GM18526 (cell line): ENCODE results near the gene MEIKIN.

ENCODE experiments used
- POLR2A ChIP-seq: IDR thresholded peaks from 3 replicates; pipeline ENCODE4 v1.6.1; 2011; ENCODE audit not compliant: insufficient read length; ENCODE audit errors: extremely low read depth

MEIKIN gene

DNA sequence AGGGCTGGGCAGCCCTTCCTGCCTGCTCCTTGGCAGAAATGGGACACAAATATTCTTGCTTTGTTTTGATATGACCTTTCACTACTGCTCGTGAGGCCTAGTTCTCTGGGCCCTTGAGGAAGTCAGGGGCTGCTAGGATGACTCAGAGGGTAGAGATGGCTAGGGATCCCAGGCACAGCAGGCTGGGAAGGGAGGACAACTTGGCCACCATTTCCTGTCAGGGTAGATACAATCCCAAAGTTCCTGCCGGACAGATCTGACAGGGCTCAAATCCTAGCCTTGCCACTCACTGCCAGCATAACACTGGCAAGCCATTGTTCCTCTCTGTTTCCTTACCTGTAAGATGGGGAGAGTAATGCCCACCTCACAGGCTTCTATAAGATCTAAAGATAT is 31.7 kb upstream of the MEIKIN start:
- no peak for TF ChIP-seq POLR2A

DNA sequence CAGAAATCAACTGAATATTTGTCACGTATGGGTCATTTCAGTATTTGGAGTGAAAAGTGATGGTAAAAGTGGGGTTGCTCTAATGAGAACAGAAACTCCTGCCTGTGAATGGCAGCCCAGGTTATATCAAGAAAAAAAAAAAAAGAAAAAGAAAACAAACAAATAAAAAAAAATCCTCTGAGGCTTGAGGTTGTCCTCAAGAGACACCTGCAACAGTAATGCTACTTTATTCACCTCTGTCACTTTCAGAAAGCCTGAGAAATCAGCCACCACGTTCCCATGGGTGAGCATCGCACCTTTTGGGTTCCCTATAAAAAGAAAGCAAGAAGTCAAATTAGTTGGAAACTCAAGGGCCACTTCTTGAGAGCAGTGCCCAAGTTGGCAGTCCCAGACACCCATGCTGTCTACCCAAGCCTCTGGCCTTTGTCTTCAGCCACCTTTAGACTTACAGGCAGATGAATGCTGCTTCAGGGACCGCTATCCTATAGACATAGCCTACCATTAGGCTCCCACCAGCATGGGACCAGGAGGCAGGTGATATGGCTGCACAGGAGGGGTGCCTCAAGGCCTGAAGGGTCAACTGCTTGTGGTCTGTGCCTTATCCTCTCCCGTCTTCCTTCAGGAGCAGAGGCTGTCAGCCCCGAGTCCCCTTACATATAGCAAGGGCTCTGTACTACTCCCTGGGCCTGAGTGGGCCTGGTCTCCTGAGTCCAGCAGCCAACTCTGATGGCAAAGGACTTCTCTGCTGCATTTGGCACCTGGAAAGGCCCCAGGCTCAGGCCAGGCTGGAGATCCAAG is 31.1 kb upstream of the MEIKIN start:
- no peak for TF ChIP-seq POLR2A

DNA sequence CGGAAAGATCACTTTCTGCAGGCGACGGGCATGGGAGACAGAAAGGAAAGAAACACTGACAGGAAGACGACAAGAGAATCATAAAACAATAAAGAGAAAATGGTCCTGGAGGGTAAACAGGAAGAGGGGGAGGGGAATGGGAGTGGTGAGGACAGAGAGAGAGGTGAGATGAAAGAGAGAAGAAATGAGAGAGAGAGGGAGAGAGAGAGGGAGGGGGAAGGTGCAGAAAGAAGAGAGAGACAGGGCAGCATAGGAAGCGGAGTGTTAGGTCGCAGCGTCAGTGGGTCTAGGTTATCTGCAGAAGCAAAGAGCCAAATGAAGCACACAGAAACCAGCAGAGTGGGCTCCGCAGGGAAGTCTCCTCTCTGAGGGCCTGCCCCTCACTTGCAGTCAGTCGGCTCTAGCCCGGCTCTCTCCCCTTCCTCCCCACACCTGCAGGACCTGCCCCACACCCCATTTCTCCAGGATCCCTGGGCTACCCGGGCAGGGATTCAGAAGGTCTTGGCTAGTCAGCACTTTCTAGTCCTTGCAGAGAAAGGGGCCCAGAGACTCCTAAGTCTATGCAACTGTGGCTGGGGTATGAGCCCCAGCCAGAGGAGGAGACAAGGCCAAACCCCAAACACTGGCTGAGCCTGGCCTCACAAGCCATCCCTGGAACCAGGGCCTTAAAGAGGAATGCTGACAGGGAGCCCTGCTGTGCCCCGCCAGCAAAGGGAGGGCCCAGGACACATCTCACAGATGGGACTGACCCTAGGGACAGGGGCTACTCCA is 29.7 kb upstream of the MEIKIN start:
- no peak for TF ChIP-seq POLR2A

DNA sequence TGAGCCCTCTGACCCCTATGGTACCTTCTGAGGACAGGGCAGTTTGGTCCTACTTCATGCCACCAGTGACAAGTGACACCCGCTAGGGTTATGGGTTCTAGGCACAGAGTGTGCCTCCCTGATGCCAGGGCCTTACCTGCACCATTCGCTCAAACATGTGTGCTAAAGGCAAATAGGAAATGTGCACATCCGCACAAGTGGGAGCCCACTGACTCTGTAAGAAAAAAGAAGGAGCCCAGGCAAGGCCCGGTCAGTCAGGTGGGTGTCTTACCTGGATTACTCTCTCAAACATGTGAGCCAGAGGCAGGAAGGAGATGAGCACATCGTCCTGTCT is 29.1 kb upstream of the MEIKIN start:
- TF ChIP-seq POLR2A = no peak

DNA sequence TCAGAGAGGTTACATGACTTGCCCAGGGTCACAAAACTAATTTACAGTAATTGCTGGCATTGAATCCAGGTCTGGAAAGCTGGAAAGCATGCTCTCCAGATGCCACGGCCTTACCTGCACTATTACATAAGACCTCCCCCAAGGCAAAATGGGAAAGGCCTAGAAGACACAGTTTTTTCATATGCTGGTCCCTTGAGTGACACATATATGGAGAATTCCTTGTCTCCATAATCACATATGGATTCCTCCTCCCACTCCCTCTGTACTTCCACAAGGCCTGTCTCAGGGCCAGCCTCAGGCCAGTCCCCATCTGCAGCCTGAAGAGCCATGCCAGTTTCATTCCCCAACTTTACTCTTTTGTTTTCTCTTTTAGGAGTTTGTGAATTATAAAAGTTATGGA is 28.6 kb upstream of the MEIKIN start:
- no peak for TF ChIP-seq POLR2A

DNA sequence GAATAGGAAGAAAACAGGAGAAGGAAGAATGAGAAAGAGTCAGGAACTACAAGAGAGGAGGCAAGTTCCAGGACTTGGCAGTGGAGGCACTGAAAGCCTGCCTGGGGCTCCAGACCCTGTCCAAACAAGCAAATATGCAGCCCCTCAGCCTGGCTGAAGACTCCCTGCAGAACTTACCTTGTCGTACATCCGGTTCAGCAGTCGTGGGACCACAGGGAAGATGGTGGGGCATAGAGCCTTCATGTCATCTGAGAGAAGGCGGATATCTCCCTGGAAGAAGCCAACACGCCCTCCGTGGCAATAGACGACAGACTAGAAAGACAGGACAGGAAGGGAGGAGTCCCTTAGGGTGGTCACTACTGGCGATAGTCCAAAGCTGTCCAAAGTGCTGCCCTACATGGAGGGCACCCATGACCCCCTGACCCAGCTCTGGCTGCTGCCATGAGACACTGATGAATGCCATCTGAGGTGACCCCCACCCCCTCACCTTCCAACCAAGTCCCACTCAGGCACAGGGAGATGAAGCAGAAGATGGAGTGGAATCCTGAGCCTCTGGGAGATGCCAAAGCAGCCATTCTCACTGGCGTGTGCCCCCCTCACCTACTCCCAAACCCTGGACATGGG is 27.7 kb upstream of the MEIKIN start:
- no peak for TF ChIP-seq POLR2A

DNA sequence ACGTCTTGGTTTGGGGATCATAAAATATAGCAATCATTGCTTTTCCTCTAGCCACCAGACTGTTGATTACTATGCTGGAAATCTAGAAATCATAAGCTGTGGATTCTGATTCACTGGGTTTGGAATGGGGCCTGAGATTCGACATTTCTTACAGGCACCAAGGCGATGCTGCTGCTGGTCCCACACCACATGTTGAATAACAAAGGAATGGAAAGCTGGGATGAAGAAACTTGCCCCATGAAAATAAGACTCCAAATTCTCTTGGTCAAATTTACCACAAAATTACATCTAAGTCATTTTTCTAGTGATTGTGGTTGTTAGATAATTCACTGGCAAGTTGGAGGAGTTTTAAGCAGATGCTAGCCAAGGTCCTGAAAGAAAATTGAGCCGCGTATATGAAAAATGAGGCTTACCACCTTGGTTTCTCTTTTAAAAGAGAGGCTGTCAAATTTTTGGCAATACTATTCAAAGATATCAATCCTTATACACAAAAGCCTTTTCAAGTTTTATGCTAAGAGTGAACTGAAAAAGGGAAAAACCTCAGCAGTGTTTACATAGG is 23.0 kb upstream of the MEIKIN start:
- TF ChIP-seq POLR2A = no peak

DNA sequence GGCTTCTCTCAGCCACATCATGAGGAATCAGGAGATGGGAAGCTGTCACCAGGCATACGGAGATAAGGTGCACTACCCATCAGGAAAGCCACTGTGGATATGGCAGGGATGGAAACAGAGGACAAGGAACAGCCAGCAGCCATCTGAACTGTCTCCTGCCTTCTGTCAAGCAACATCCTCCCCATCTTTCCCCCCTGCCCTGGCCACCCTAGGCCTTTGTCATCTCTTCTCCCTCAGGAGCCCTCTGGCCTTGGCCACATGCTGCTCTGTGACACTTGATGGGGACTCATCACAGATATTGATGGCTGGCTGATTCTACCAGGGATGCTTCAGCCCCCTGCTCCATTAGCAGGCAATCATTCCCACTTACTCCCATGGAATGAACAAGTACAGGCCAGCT is 21.1 kb upstream of the MEIKIN start:
- no peak for TF ChIP-seq POLR2A

DNA sequence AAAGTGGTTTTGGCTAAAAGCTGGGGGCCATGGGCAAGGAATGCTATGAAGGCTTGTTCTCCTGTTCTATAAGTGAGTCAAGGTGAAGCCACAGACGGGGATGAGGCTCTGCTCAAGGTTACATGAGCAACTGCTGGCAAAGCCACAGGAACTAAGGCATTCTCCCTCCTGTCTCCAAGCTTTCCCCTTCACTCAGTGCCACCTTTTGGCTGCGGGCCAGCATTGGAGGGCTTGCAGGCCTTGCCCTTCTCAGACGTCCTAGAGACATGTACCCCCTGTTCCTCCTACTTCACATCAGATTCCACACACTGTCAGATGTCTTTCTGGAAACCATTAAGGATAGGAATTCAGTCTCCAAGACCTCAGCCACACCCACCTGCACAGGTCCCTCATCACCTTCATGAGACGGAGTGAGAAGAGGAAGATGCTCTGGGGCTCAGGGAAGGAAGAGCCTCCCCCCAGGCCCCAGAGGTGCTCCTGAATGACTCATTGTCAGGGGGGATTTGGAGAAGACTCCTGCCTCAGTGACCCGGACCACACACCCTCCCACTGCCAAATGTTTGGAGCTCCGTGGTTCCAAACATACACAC is 20.5 kb upstream of the MEIKIN start:
- TF ChIP-seq POLR2A = no peak

DNA sequence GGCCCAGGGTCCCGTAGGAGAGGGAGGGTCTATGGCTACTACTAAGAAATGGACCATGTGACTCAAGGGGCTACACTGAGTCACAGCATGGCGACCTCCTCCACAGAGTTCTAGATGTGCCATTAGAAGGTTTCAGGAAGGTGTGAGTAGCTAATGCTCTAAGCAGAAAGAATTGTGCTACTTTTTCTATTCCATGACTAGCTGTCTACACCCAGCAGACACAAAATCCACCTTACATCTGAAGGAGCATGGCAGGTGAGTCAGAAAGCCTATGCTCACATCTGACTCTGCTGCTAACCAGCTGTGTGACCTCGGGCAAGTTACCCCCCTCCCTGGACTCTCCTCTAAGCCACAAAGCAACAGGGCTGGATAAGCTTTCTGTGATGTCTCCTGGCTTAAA is 14.4 kb upstream of the MEIKIN start:
- no peak for TF ChIP-seq POLR2A

DNA sequence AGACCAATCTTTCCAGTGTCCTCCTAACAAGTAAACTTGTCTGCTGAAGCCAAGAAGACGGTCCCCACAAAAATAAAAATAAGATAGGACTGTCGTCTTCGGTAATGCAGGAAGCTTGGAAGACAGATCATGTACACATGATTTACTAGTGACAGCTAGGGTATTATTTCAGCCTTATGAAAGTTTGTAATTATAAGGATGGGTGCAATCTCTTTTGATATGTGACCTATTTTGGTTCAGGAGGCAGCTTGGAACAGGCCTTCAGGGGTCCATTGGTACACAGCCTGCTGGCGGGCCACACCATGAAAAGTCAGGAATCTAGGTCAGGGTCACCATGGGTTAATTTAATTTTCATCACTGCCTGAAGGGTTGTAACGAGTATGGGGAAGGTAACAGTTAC is 13.7 kb upstream of the MEIKIN start:
- TF ChIP-seq POLR2A = no peak

DNA sequence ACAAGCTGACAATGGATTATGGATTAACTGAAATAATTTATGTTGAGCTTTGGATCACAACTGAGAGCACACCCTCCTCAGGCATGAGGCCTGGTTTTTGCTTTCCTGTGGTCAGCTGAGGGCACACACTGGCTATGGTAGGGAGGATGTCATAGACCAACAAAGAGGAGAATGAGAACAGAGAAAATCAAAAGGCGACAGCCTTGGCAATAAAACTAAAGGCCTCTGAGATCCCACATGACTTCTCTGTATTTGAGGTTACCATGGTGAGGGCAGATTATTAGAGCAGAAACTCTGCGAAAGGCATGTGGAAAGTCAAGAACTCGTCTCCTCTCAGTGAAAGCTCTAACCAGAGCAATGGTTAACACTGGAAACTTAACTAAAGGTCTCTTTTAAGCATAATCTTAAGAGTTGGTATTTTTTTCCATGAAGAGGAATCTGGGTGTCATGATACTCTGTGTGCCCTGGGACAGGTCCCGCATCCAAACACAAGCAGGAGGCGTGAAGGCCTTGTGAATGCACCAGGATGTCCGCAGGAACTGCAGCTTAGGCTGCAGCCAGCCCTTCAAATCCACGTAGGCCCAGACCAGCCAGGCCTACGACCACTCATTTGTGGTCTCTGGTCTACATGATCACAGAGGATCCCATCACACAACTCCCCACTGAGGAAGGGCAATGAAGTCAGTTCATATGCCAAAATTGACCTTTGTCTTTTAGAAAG is 12.4 kb upstream of the MEIKIN start:
- no peak for TF ChIP-seq POLR2A

DNA sequence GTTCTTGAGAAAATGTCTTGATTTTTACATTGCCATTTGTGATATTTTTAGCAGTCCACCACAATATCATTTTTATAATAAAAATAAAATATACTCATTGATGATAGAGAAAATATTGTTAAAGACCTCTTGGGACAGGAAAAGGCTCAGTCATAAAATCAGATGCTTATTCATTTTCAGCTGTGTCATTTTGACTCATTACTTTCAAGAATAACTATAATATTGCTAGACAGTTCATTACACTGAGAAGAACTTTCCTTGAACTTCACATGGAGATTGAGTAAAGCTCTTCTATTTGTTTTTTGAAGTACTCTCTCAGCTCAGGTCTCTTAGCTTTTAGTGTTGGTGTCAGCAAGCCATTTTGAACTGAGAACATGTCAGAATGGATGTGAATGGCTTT is 8.5 kb upstream of the MEIKIN start:
- TF ChIP-seq POLR2A = no peak

DNA sequence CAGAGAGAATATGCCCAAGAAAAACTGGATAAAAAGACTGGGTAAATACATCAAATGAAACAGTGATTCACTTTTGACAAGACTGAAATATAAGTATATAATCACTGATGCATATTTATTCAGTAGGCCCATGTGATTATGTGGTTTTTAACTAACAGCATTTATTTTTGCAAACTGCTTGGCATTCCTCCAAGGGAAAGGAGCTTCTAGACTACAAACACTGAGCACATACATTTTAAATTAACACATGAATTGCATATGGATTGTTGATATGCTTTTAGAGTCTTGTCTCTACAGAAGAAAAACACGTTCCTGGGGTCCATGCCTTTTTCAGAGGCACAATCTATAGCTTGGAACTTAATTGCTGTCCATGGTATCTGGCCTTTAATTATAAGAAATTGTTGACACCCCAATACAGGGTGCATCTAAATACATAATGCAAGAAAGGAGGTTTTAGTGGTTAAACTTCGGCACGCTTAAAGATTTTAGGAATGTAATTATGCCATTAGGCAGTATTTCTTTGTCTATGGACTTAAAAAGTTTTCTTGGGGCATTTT is 6.9 kb upstream of the MEIKIN start:
- TF ChIP-seq POLR2A = no peak

DNA sequence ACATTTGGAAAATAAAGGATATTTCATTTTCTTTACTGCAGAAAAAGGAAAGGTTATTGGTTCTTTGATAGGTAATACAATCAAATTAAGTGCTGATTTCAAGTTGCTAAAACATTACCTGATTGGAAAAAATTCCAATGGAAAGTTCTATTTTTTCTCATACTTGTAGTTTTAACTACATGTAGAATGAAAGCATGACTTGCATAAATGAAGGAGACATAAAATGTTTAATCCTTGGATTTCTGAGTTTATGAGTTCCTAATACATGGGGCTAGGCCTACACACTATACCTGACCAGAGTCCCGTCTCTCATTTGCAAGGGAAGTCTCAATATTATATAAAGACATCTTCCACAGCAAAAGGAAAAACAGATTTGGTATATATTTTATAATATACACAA is 5.2 kb upstream of the MEIKIN start:
- no peak for TF ChIP-seq POLR2A
